Neural progenitor cell (in vitro differentiated cells): ENCODE measurements around the gene NKX2-1. TPM values are rescaled to one million over a fixed set of nuclear protein-coding genes. Genes with fewer than 3 reads are reported as not detected.

Experiments
- DNase-seq: peaks from one replicate; pipeline ENCODE4 v3.0.0-alpha.2; 2016; ENCODE audit warnings: low spot score
- H2AFZ ChIP-seq: fragments of 200-600 bp; sonication (generic); replicated peaks from 2 replicates; pipeline ENCODE4 v1.6.1; 2016; ENCODE audit warnings: antibody characterized with exemption
- H3F3A ChIP-seq: fragments of 200-600 bp; sonication (generic); 2 replicates; pipeline ENCODE4 v1.6.1; 2016; ENCODE audit warnings: antibody characterized with exemption, low read depth
- H3K27ac ChIP-seq: fragments of 200-600 bp; sonication (generic); 2 replicates; pipeline ENCODE4 v1.5.1; 2016; ENCODE audit warnings: mild to moderate bottlenecking
- H3K27me3 ChIP-seq: fragments of 200-600 bp; sonication (generic); 2 replicates; pipeline ENCODE4 v1.6.1; 2016; ENCODE audit warnings: mild to moderate bottlenecking, moderate library complexity
- H3K36me3 ChIP-seq: fragments of 200-600 bp; sonication (generic); 2 replicates; pipeline ENCODE4 v1.5.1; 2016
- H3K4me1 ChIP-seq: fragments of 200-600 bp; sonication (generic); 2 replicates; pipeline ENCODE4 v1.6.1; 2016; ENCODE audit warnings: mixed run types
- H3K4me2 ChIP-seq: fragments of 200-600 bp; sonication (generic); 2 replicates; pipeline ENCODE4 v1.6.1; 2016
- H3K4me3 ChIP-seq: fragments of 200-600 bp; sonication (generic); 2 replicates; pipeline ENCODE4 v1.5.1; 2016
- H3K79me2 ChIP-seq: fragments of 200-600 bp; sonication (generic); 2 replicates; pipeline ENCODE4 v1.6.1; 2016; ENCODE audit warnings: low read depth
- H3K9ac ChIP-seq: fragments of 200-600 bp; sonication (generic); 2 replicates; pipeline ENCODE4 v1.6.1; 2016
- H3K9me3 ChIP-seq: fragments of 200-600 bp; sonication (generic); 2 replicates; pipeline ENCODE4 v1.5.1; 2016; ENCODE audit warnings: low read depth
- H4K20me1 ChIP-seq: fragments of 200-600 bp; sonication (generic); 2 replicates; pipeline ENCODE4 v1.6.1; 2016; ENCODE audit warnings: low read depth
- H3K27ac Mint-ChIP-seq: 3 replicates; pipeline ENCODE4 v1.8.0; 2021; ENCODE audit warnings: mixed read lengths
- H3K27me3 Mint-ChIP-seq: 2 replicates; pipeline ENCODE4 v1.8.0; 2022; ENCODE audit warnings: low read depth, mild to moderate bottlenecking, inconsistent platforms, moderate library complexity, mixed read lengths; ENCODE audit not compliant: insufficient read depth
- H3K36me3 Mint-ChIP-seq: 3 replicates; pipeline ENCODE4 v1.8.0; 2021; ENCODE audit warnings: mixed read lengths
- H3K4me1 Mint-ChIP-seq: 3 replicates; pipeline ENCODE4 v1.8.0; 2021; ENCODE audit warnings: mixed read lengths
- H3K4me3 Mint-ChIP-seq: 3 replicates; pipeline ENCODE4 v1.8.0; 2021; ENCODE audit warnings: mild to moderate bottlenecking, moderate library complexity, mixed read lengths
- H3K9me3 Mint-ChIP-seq: 3 replicates; pipeline ENCODE4 v1.8.0; 2020; ENCODE audit warnings: mixed read lengths
- EZH2 ChIP-seq: fragments of 200-600 bp; sonication (generic); IDR thresholded peaks from 2 replicates; pipeline ENCODE4 v1.6.1; 2017; ENCODE audit warnings: antibody characterized with exemption, mild to moderate bottlenecking, moderate library complexity
- EZH2phosphoT487 ChIP-seq: fragments of 200-600 bp; sonication (generic); IDR thresholded peaks from 2 replicates; pipeline ENCODE4 v1.6.1; 2017; ENCODE audit warnings: antibody characterized with exemption
- total RNA-seq: library from RNA; depleted of rRNA; stranded (reverse); fragments of >200 nt; gene quantifications from 2 replicates; pipeline ENCODE4 v1.2.3, GENCODE V29; 2015; ENCODE audit warnings: low replicate concordance
- TF ChIP-seq, protein P1 (sequence below): fragments of 200-600 bp; sonication (generic); IDR thresholded peaks from 2 replicates; pipeline ENCODE4 v1.5.1; 2017; ENCODE audit warnings: antibody characterized with exemption, mild to moderate bottlenecking

The NKX2-1 gene
- total RNA-seq, 1 donor from 2014 or later = not detected

DNA sequence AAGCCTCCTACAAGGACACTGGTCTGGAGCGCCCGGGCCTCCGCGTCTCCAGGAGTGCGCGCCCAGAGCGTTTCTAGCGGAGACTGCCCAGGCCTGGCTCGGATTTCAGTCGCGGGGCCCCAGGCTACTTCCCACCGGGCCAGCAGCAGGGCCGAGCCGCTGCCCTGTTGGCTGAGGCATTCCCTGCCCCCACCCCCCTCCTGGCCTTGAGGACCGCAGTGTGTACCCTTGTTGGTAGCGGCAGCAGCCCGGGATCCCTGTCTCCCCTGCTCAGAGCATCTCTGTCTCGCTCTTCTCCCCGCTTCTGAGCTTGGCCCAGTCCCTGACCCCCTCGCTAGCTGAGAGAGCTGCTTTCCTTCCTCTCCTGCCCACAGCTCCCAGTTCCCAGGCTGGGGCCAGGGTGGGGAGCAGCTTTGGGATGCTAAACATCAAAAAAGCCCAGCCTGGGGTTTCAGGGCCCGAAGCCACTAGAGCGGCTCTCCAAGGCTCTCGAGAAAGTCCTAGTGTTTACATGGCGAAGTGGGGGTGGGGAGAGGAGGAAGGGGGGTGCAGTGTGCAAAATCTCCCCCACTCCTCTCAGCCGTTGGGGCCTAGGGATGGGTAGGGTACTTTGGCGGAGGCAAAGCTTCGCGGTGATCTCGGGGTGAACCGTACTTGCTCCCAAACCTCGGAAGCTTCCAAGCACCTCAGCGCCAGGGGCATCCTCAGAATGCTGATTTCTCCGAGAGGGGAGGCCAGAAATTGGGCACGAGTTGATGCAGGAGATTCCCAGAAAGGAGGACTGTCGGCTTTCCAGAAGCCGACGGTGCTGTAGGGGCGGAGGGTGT is 6.4 kb downstream of the NKX2-1 start:
- H3K4me1 ChIP-seq = peaks cover 9% of the 10 kb centered on the region
- H3K4me2 ChIP-seq = peak overlapping the region; percentile 29
- no peak overlapping the region for H3K9ac ChIP-seq
- H3K79me2 ChIP-seq = no peaks in the 10 kb centered on the region
- Mint-ChIP-seq H3K9me3 (peaks cover 8% of the 10 kb centered on the region), H3K27ac (no peak overlapping the region), H3K4me1 (peaks cover 3% of the 10 kb centered on the region), H3K27me3 (peaks cover 84% of the 10 kb centered on the region), H3K4me3 (no peak overlapping the region), H3K36me3 (no peaks in the 10 kb centered on the region)
- no peaks in the 10 kb centered on the region for H3K9me3 ChIP-seq
- H3K4me3 ChIP-seq = no peak overlapping the region
- peaks cover 100% of the 10 kb centered on the region for H3K27me3 ChIP-seq
- H3K27ac ChIP-seq = no peak overlapping the region
- no peaks in the 10 kb centered on the region for H3K36me3 ChIP-seq
- DNase-seq = peak; percentile 86
- peaks cover 98% of the 10 kb centered on the region for H4K20me1 ChIP-seq
- H3F3A ChIP-seq = peaks cover 48% of the 10 kb centered on the region
- TF ChIP-seq, protein P1, sequence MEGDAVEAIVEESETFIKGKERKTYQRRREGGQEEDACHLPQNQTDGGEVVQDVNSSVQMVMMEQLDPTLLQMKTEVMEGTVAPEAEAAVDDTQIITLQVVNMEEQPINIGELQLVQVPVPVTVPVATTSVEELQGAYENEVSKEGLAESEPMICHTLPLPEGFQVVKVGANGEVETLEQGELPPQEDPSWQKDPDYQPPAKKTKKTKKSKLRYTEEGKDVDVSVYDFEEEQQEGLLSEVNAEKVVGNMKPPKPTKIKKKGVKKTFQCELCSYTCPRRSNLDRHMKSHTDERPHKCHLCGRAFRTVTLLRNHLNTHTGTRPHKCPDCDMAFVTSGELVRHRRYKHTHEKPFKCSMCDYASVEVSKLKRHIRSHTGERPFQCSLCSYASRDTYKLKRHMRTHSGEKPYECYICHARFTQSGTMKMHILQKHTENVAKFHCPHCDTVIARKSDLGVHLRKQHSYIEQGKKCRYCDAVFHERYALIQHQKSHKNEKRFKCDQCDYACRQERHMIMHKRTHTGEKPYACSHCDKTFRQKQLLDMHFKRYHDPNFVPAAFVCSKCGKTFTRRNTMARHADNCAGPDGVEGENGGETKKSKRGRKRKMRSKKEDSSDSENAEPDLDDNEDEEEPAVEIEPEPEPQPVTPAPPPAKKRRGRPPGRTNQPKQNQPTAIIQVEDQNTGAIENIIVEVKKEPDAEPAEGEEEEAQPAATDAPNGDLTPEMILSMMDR = no peak
- TF ChIP-seq EZH2phosphoT487 (peak; percentile 83), EZH2 (no peak)
- H2AFZ ChIP-seq = no peak overlapping the region

DNA sequence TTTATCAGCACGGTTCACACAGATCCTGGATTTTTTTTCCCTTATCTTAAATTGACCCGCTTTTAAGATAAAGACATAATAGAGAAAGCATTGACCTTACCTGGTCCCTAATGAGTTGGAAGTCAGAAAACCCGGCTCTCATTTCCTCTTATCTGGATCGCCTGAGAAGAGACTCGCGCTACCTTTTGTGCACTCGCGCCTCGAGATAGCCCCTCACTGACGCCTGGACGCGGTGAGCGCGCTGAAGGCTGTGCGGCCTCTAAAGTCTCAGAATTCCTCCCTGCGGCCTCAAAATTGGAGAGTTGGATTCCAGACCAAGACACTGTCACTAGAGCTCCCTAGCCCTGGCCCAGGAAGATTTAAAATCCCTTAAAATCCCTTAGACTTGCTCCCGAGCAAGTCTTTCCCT is 7.0 kb downstream of the NKX2-1 start:
- Histone ChIP-seq H4K20me1 (peaks cover 98% of the 10 kb centered on the region), H3F3A (peaks cover 48% of the 10 kb centered on the region), H3K9ac (no peak overlapping the region), H3K4me3 (no peak overlapping the region), H3K4me1 (peaks cover 7% of the 10 kb centered on the region), H2AFZ (no peak overlapping the region), H3K27me3 (peaks cover 100% of the 10 kb centered on the region), H3K79me2 (no peaks in the 10 kb centered on the region), H3K4me2 (peak overlapping the region; percentile 29), H3K9me3 (no peaks in the 10 kb centered on the region), H3K27ac (no peak overlapping the region), H3K36me3 (no peaks in the 10 kb centered on the region)
- DNase-seq = peak; percentile 65
- H3K4me3 Mint-ChIP-seq = no peak overlapping the region
- H3K4me1 Mint-ChIP-seq = peaks cover 3% of the 10 kb centered on the region
- no peaks in the 10 kb centered on the region for H3K36me3 Mint-ChIP-seq
- TF ChIP-seq EZH2 (no peak), EZH2phosphoT487 (no peak)
- TF ChIP-seq, protein P1 = no peak
- no peak overlapping the region for H3K27ac Mint-ChIP-seq
- peaks cover 8% of the 10 kb centered on the region for H3K9me3 Mint-ChIP-seq
- H3K27me3 Mint-ChIP-seq = peaks cover 85% of the 10 kb centered on the region

DNA sequence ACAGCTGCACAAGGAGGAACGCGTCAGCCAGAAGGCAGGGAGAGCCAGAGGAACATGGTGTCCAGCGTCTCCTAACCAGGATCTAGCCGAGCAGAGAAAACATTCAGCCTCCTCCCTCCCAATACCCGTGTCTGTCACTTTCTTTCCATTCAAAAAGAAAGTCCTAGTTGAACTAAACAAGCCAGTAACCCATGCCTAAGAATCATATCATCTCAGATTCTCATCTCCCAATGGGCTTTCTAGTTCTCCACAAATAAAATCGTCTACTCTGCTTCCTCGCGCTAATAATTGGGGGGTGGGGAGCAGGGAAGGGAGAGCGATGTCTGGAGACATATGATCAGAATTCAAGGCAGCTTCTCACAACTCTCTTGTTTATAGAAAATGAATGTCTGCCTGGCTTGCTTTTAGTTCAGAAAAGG is 7.4 kb downstream of the NKX2-1 start:
- H3K4me3 Mint-ChIP-seq = no peak overlapping the region
- DNase-seq = no peak

More for the DNA sequence above, 7.4 kb downstream of the NKX2-1 start:
- H3K4me2 ChIP-seq = no peak overlapping the region
- no peaks in the 10 kb centered on the region for H3K79me2 ChIP-seq
- peaks cover 100% of the 10 kb centered on the region for H3K27me3 ChIP-seq
- TF ChIP-seq EZH2 = no peak
- no peak for TF ChIP-seq EZH2phosphoT487
- TF ChIP-seq, protein P1 = no peak
- Mint-ChIP-seq H3K9me3 (peaks cover 12% of the 10 kb centered on the region), H3K36me3 (no peaks in the 10 kb centered on the region), H3K27ac (no peak overlapping the region), H3K27me3 (peaks cover 89% of the 10 kb centered on the region), H3K4me1 (peaks cover 3% of the 10 kb centered on the region)
- H3K9ac ChIP-seq = no peak overlapping the region
- H3K27ac ChIP-seq = no peak overlapping the region
- H3F3A ChIP-seq = peaks cover 48% of the 10 kb centered on the region
- H4K20me1 ChIP-seq = peaks cover 98% of the 10 kb centered on the region
- no peaks in the 10 kb centered on the region for H3K36me3 ChIP-seq
- H3K9me3 ChIP-seq = no peaks in the 10 kb centered on the region
- no peak overlapping the region for H3K4me3 ChIP-seq
- no peak overlapping the region for H2AFZ ChIP-seq
- peaks cover 7% of the 10 kb centered on the region for H3K4me1 ChIP-seq
